HG02759 (cell line): ENCODE measurements around the gene MTHFD1L.
"Not testable (repeated sequence)": the region's sequence is repeated elsewhere in the genome, so short reads cannot be mapped to it uniquely, and the experiment has no call there.

ENCODE experiments used
- ATAC-seq: cut with Tn5 transposase; IDR thresholded peaks from one replicate; pipeline ENCODE4 v1.9.1; 2021; ENCODE audit warnings: mild to moderate bottlenecking, moderate library complexity; ENCODE audit not compliant: unreplicated experiment

MTHFD1L gene

DNA sequence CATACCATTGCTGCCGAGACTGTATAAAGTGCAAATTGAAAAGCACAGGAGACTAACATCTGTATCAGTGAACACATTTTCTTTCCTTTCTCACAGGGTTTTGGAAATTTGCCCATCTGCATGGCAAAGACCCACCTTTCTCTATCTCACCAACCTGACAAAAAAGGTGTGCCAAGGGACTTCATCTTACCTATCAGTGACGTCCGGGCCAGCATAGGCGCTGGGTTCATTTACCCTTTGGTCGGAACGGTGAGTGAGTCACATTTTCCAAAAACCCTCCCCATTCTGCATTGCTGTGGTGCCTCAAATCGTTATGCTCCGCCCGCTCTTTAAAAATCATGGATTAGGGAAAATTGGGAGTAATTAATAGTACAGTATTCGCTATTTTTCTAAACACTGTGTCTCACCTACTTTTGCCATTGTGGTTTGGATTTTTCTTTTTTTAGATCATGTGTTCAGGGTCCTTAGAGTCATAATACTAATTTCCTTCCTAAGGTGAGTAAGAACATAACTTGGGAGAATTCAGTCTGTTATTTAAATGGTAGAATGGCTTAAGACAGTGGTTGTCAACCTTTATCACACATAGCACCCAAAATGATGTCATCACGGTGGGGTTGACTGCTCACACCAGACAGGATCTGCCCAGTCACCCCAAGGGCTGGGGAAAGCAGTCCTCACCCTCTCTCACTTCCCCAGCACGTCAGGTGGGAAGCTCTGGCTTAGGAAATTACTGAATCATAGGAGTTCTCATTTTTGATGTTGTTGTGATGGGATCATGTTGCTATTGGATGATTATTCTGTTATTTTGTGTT lies 171.6 kb downstream of the MTHFD1L start:
- no peak for ATAC-seq

DNA sequence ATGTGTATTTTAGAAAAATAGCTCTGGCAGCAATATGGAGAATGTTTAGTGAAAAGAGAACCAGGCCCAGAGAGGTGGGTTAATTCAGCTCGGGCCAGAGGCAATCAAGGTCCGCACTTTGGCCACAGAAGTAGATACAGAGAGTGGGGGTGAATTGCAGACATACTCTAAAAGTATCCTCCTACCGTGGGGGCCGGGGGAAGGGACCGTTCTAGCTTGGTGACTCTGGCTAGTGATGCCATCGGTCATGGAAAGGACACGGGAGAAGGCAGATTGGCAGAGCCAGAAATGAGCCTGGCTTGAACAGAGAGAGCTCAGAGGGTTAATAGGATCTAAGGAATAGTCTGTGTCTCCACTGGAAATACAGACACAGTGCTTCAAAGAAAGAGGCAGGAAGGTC lies 173.1 kb downstream of the MTHFD1L start:
- ATAC-seq: no peak

DNA sequence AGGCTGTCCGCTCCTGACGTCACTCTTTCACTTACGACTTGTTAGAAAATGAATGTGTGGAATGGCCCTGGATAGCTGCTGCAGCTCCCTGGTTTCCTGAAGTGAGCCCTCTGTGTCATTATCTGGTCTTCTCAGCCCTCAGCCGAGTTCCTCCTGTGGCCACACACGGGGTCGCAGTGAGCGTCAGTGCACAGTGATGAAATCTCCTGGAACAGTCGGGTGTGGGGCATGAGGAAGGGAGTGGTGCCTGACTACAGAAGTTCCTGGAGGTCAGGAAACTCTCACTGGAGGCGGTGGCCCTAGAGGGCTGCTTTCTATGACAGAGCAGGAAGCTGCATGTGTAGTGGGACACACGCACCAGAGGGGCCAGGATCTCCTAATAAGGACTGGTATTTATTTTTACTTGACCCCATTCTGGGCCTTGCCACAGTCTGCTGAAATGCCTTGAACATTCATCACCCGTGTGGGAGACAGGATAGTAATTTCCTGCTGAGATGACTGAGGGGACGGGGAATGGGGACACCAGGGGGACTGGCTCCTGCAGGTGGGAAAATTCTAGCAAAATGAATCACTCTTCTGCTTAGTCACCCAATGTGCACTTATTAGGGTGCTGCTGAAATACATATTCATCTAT lies 175.5 kb downstream of the MTHFD1L start:
- ATAC-seq: not testable (repeated sequence)

DNA sequence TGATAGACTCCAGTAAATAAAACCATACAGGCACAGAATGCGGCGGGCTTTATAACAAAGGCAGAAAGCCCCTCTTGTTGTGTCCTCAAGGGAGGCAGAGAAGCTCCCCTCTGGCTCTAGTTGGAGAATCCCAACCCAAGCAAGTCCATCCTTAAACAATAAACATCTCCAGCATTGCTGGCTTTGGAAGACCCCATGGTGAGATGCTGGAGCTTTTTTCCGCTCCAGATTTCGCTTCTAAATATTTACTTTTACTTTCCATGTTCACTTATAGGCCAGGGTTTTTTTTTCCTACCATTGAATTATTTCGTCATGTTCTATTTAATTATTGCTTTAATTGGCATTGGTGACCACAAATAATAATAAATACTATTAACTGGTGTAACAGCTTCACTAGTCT lies 176.2 kb downstream of the MTHFD1L start:
- no peak for ATAC-seq

DNA sequence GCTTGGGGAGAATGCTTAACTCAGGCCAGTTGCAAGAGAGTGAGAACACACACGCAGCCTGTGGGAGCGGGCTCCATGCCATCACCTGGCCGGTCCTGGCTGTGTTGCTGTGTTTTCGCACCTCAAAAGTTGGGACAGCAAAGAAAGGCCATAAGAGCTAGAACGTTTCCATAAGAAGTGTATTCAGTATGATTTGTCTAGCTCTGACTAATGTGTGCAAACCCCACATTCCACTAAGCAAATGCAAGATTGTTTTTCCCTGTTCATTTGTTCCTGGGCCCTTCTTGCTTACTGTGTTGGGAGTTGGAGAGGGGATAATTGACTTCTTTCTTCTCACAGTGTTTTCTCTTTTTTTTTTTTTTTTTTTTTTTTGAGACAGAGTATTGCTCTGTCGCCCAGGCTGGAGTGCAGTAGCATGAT lies 177.4 kb downstream of the MTHFD1L start:
- not testable (repeated sequence) for ATAC-seq

DNA sequence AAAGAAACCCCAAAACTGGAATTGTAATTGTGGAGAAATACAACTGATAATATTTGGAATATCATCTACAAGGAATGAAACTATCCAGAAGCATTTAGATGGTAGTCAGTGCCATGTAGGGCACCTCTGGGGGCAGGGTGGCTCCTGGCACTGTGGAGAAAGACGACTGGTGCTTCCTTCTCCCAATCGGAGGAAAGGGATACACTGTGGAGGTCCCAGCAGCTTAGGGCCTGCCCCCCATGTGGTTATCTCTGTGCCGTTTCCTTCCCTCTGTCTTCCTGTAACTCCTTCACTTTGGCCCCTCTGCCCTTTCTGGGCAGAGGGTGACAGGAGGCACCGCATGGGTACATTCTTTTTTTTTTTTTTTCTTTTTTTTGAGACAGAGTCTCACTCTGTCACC lies 178.4 kb downstream of the MTHFD1L start:
- no peak for ATAC-seq

DNA sequence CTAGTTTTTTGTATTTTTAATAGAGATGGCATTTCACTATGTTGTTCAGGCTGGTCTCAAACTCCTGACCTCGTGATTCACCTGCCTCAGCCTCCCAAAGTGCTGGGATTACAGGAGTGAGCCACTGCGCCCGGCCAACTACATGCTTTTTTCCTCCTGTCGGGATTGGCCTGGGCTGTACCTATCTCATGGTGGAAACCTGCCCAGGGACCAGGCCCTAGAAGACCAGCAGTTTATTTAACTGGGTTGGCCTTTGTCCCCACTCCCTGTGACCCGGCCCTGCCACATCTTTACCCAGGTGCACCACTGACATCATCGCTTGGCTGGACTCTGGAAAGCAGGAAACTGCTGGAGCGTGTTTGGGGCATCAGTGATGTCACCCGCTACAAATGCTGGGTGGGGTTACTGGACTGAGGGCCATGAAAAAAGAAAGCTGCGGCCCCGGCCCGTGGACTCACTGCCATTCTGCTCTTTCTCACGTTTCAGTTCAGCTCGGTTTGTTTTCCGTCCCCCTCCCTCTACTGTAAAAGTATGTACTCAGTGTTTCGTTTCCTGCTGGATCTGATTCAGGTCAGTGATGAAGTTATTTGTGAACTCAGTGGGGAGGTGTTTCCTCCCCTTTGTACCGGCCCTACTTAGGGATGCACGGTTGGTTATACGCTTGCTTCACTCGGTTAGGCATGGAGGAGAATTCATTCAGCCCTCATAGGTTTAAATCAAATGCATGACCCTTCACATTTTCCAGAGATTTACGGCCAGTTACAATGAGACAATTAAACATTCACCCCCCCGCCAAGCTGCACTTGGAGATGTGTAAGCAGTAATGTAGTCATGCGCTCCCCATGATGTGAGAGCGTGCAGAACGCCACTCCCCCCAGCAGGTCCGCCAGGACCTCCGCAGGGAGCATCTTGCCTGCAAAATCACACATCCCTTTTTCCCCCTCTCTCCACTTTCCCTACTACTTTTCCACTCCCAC lies 179.3 kb downstream of the MTHFD1L start:
- ATAC-seq: no peak

DNA sequence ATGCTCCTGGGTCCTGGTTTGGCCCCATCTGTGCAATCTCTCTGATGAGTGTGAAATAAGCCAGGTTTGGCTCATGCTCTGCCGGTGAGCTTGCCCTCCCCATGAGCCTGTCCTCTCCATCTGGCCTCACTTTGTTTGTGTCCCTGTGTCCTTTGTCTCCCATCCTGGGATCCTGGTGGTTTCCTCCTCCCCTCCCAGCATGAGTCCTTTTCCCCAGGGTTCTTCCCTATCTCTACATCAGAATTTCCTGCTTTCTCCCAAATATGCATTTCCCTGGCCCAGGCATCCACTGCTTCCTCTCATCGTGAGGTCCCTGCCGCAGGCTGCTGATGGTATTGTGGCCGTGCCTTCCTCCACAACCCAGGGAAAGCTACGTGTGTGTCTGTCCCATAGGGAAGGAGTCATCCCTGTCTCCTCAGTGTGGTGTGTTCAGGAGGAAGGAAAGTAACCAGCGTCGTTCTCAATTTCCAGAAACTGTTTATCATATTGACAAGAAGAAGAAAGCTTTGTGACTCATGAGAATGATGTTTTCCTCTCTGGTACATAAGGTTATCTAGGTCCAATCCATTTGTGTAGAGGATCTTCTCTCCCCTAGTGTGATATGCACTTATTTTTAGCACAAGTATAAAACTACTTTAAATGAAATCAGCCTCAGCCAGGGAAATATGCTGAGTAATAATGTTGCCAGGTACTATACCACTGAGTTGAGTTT lies 180.2 kb downstream of the MTHFD1L start:
- ATAC-seq: not testable (repeated sequence)

DNA sequence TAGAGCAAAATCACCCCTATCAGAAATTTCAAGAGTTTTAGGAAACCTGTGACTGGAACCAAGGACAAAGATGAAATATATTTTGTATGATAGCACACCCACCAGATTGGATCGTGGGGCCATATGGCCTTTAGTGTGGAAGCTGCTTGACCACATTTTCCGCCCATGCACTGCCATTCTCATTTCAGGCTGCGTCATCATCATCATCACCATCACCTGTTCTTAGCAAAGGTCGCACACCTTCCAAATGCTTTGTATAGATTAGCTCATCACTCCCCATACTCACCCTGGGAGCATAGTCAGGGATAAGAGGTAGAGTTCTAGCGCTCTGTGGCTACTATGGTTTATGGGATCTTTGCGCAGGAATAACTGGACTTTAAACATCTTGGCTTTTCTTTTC lies 185.7 kb downstream of the MTHFD1L start:
- no peak for ATAC-seq

DNA sequence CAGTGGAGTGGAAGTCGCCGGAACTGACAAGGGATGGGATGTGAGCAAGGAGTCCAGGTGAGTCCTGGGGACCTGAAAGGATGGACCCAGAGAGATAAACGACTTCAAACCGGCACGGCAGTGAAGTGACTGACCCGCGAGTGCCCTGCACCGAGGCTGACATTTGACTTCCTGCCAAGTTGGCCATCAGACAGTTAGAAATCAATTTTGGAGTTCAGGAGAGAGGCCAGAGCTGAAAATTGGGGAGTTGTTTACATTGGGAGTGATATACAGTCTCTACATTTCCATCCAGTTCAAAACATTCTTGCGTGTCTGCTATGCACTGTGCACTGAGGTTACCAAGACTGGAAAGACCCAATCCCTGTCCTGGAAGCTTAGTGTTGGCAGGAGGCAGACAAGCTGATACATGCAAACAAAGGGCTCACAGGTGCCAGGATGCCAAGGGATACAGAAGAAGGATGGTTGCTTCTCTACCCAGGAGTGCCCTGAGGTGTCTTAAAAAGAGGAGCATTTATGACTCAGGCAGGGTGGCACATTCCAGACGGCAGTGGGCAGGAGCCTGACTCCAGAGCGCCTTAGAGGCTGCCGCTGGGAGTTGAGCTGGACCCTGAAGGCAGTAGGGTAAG lies 186.6 kb downstream of the MTHFD1L start:
- ATAC-seq: no peak

DNA sequence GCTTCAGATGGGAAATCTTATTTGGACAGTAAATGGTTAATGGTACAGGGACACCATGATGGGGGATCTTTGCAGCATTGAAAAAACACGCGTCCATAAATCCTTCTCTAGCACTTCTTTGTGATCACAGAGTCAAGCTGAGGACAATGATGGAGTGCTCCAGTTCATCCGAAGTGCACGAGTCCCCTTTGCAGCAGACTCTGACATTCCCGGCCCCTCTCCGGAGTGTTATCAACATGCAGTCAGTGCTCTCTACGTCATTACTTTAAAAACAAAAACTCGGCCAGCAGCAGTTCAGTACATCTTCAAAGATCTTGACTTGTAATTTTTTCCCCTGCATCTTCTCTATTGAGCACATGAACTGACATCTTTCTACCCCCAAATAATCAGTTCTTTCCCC lies 188.8 kb downstream of the MTHFD1L start:
- no peak for ATAC-seq

DNA sequence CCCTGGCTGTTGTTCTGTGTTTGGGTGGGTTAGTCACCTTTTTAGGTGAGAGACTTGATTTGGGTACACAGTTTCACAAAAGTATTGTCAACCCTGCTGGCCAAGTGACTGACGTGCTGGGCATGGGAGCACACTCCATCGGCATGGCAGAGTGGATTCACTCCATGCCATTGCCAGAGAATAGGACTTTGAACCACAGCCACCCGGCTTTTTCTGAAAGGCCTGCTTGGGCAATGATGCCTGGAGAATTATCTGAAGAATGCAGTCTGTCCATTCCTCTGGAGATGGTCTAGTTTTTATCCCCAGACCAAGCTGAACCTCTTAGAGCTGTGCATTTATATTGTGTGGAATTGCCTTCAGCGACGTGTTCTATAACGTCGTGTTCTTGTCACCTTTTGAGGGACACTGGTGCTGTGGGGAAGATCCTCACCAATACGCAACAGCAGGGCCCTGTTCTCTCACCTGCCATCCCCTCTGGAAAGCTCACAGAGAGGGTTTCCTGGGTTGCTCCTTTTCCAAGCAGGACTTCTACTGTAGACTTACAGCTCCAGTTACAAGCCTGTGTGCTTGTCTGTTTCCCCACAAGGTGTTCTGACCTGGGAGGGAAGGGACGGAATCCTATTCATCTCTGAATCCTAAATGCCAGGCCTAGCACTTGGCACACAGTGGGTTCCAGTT lies 190.9 kb downstream of the MTHFD1L start:
- ATAC-seq: no peak

DNA sequence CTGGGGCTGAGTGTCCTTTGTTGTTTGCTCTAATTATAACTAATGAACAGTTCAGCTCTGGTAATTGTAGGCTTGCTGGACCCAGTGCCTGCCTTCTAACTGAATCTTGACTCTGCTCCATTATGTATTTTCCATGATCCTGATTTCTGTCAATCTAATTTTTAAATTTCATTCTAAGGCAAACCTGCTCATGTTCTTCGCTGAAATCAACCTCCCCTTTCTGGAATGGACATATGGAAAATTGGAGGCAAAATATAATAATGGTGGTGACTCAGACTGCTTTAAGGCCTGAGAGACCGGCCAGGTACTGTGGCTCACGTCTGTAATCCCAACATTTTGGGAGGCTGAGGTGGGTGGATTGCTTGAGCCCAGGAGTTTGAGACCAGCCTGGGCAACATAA lies 191.6 kb downstream of the MTHFD1L start:
- ATAC-seq: no peak

DNA sequence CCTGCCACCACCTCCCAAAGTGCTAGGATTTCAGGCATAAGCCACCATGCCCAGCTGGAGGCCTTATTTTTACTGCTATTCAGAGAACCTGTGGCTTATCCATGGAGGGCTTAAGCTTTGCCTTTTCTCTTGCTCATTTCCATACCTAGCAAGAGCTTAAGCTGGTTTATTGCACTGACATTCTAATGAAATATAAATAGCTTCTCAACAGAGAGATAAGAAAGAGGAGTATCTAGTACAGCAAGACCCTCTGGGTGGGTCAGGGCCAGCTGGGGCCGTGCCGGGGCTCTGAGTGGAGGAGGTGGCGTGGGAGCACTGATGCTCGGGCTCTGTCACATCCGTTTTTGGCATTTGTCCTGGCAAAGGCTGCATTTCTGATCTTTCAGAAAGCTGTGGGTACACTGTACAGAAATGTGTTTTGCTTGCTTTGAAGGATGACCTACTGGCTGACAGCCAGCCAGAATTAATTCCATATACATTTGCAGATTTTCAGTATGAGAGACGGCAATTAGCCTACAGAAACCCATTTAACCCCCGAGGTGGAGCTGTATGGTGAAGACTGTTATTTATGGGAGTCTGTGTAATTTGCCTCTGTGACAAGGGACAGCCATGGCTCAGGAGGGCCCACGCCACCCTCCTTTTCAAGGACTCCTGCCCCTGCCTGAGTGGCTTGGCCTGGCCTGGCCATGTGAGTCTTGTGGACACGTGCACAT lies 192.7 kb downstream of the MTHFD1L start:
- no peak for ATAC-seq

DNA sequence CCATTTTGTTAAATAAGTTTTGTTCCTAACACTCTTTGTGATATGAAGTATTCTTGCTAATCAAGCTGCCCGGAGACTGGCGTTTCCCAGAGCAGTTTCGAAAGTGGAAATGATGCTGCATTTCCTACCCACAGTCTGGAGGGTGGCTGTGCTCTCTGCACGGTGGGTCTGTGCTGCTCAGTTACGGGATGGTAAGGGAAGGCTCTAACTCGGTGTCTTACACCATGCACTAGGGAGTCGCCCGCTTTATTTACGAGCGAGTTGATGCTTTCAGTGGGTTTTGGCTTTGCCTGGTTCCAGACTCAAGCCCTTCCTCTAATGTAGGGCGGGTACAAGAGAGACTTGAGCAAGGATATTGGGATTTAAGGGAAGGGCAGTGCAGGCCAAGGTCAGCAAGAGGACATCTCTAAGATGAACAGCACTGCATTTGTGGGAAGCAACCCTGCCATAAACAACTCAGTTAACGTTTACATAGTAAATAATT lies 194.2 kb downstream of the MTHFD1L start:
- no peak for ATAC-seq

DNA sequence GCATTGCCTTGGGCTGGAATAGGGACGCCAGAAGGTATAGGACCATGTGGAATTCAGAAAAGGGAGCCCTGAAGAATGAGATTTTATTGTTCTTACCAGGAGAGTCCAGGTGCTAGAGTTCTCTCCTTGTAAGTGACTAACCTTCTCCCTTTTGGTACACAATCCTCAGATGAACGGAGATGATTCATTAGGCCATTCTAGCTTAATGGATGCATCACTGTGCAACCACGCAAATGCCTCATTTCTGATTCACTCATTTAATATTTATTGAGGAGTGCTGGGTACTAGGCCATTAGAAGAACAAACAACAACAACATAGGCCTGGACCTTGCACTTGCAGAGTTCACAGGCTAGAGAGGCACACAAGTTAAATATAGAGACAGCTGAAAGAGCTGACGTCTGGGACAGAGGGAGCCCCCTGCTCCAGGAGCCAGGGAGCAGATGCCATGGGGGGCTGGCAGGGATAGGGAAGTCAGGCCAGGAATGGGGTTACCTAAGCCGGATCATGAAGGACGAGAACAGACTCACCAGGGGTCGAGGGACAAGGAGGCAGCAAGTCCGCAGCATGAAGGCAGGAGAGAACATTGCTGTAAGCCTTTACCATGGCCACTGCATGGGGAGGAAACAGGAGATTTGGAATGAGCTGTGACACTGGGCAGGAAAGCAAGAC lies 194.7 kb downstream of the MTHFD1L start:
- no peak for ATAC-seq

DNA sequence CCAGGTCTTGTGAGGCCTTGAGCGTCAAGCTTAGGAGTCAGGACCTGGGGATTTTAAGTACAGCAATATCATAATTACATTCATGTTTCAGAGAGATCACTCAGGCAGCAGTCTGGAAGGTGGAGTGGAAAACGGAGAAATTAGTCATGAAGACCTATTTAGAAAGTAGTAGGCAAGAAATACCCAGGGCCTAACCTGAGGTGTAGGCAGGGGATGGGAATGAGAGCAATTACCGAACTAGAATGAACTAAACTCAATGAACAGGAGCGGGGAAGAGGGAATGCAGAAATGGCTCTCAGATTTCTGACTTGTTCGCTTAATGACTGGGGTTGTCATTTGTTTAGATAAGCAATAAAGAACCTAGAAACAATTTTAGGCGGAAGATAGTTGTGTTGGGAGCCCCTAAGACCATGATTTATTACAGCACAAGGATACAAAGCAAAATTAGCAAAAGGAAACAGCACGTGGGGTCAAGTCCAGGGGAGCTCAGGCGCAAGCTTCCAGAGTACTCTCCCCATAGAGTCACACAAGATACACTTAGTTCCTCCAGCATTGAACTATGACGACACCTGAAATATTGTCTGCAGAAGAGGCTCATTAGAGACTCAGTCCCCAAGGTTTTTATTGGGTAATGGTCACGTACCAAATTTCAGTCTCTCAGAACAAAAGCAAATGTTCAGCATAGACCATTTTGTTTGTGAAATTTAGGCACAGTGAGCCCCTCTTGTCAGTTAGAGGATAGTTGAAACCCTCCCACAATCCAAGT lies 195.4 kb downstream of the MTHFD1L start:
- ATAC-seq: no peak

DNA sequence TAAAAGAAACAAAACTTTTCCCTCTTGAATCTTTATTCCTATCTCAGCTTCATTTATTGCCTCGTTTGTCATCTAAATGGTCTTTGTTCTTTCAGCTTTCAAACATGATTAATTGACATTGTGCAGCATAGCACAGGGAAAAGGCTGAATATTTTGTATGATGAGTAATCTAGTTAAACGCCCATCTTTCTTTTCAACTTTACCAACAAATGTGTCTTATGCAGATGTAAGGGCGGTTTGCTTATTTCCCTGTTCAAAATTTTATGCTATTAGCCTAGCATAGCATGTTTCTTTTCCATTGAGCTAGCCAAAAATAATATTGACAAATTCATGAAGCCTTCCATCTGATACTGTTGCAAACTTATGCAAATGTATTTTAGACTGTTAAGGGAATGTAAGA lies 197.8 kb downstream of the MTHFD1L start:
- ATAC-seq: no peak
